ENCODE results near the gene CAPN12.

DNA sequence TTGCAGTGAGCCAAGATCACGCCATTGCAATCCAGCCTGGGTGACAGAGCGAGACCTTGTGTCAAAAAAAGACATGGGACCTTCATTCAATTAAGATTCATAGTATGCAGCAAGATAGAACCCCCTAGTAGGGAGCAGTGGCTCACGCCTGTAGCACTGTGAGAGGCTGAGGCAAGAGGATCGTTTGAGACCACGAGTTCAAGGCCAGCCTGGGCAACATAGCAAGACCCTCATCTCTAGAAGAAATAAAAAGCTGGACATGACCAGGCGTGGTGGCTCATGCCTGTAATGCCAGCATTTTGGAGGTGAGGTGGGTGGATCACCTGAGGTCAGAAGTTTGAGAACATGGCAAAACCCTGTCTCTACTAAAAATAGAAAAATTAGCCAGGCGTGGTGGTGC, 36.2 kb upstream of the CAPN12 start:
- TF ChIP-seq POLR2A (IDR thresholded peaks at IDR 0.05; ENCODE audit: low read length) (no peak), GATA1 (IDR thresholded peaks at IDR 0.05; ENCODE audit: low read depth, low read length) (no peak)
